Measurements from ENCODE around the gene OR10T2.
"Not testable (repeated sequence)": the region's sequence is repeated elsewhere in the genome, so short reads cannot be mapped to it uniquely, and the experiment has no call there.

Gene OR10T2

GRCh38 chr1:158356616-158357015 is 42.6 kb downstream of the OR10T2 start:
- DNase-seq (ENCODE audit: low read depth in 1 of 2, low spot score in 1 of 2): no peak

- no peak for DNase-seq (ENCODE audit: low read depth in 1 of 2, low spot score in 1 of 2)
Measured at GRCh38 chr1:158355773-158356285, 43.4 kb downstream of the OR10T2 start.

- DNase-seq (ENCODE audit: low read depth in 1 of 2, low spot score in 1 of 2): no peak
Measured at GRCh38 chr1:158354255-158354654, 45.0 kb downstream of the OR10T2 start.

- no peak for DNase-seq (ENCODE audit: low read depth in 1 of 2, low spot score in 1 of 2)
Measured at GRCh38 chr1:158353303-158354075, 45.8 kb downstream of the OR10T2 start, which contains the start of gene CD1E. TSS of gene CD1E (plus strand) at chr1:158353894. CDS start at chr1:158353989, 95 bp downstream.

GRCh38 chr1:158348946-158349345 is 50.3 kb downstream of the OR10T2 start:
- DNase-seq (ENCODE audit: low read depth in 1 of 2, low spot score in 1 of 2): not testable (repeated sequence)

All from stimulated activated CD4-positive, alpha-beta T cell treated with anti-CD3 and anti-CD28 coated beads, Interleukin-15, amount 100 ng/mL, for 1 hour (primary cell).